Progenitor cell of endocrine pancreas (in vitro differentiated cells): ENCODE data around the gene NT5DC4. TPM values are rescaled to one million over a fixed set of nuclear protein-coding genes. Genes with fewer than 3 reads are reported as not detected.
A peak's percentile ranks its signal among the peaks of the same experiment; 100 is the strongest.

Experiments
- DNase-seq: peaks from one replicate; pipeline ENCODE4 v3.0.0; 2021; ENCODE audit warnings: low spot score; ENCODE audit not compliant: unreplicated experiment
- H3K27ac Mint-ChIP-seq: 2 replicates; pipeline ENCODE4 v1.8.0; 2021; ENCODE audit warnings: mild to moderate bottlenecking, moderate library complexity, mixed read lengths
- H3K27me3 Mint-ChIP-seq: 2 replicates; pipeline ENCODE4 v1.8.0; 2021; ENCODE audit warnings: mixed read lengths
- H3K36me3 Mint-ChIP-seq: 2 replicates; pipeline ENCODE4 v1.8.0; 2022; ENCODE audit warnings: mixed read lengths; ENCODE audit not compliant: insufficient read depth
- H3K4me1 Mint-ChIP-seq: 2 replicates; pipeline ENCODE4 v1.8.0; 2021; ENCODE audit warnings: low read depth, mixed read lengths
- H3K4me3 Mint-ChIP-seq: 2 replicates; pipeline ENCODE4 v1.8.0; 2021; ENCODE audit warnings: low read depth, mild to moderate bottlenecking, moderate library complexity, mixed read lengths
- H3K9me3 Mint-ChIP-seq: 2 replicates; pipeline ENCODE4 v1.8.0; 2021; ENCODE audit warnings: low read depth, mixed read lengths
- total RNA-seq: library from RNA; stranded (reverse); gene quantifications from 2 replicates; pipeline ENCODE4 v1.2.1, GENCODE V29; 2021
- TF ChIP-seq, protein P1 (sequence below): fragments of 200-600 bp; sonication (generic); IDR thresholded peaks from one replicate; pipeline ENCODE4 v1.5.0; 2021; ENCODE audit warnings: antibody characterized with exemption, mild to moderate bottlenecking; ENCODE audit not compliant: unreplicated experiment

The NT5DC4 gene
- total RNA-seq, 1 donor from 2014 or later: not detected

- no peak for DNase-seq
- peaks cover 8% of the 10 kb centered on the region for H3K36me3 Mint-ChIP-seq
- H3K4me3 Mint-ChIP-seq: no peak overlapping the region
- peaks cover 19% of the 10 kb centered on the region for H3K4me1 Mint-ChIP-seq
- H3K27ac Mint-ChIP-seq: no peak overlapping the region
- H3K9me3 Mint-ChIP-seq: no peaks in the 10 kb centered on the region
- TF ChIP-seq, protein P1, sequence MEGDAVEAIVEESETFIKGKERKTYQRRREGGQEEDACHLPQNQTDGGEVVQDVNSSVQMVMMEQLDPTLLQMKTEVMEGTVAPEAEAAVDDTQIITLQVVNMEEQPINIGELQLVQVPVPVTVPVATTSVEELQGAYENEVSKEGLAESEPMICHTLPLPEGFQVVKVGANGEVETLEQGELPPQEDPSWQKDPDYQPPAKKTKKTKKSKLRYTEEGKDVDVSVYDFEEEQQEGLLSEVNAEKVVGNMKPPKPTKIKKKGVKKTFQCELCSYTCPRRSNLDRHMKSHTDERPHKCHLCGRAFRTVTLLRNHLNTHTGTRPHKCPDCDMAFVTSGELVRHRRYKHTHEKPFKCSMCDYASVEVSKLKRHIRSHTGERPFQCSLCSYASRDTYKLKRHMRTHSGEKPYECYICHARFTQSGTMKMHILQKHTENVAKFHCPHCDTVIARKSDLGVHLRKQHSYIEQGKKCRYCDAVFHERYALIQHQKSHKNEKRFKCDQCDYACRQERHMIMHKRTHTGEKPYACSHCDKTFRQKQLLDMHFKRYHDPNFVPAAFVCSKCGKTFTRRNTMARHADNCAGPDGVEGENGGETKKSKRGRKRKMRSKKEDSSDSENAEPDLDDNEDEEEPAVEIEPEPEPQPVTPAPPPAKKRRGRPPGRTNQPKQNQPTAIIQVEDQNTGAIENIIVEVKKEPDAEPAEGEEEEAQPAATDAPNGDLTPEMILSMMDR: no peak
- H3K27me3 Mint-ChIP-seq: no peaks in the 10 kb centered on the region
Measured at GRCh38 chr2:112750560-112750843, 29.7 kb downstream of the NT5DC4 start.

- no peak for DNase-seq
- peak overlapping the region; percentile 16 for H3K27ac Mint-ChIP-seq
- H3K27me3 Mint-ChIP-seq: no peaks in the 10 kb centered on the region
- TF ChIP-seq, protein P1: no peak
- no peaks in the 10 kb centered on the region for H3K9me3 Mint-ChIP-seq
- H3K4me1 Mint-ChIP-seq: peaks cover 19% of the 10 kb centered on the region
- peaks cover 6% of the 10 kb centered on the region for H3K36me3 Mint-ChIP-seq
- no peak overlapping the region for H3K4me3 Mint-ChIP-seq
Measured at GRCh38 chr2:112751451-112752197, 30.8 kb downstream of the NT5DC4 start.

- Mint-ChIP-seq H3K4me1 (peaks cover 19% of the 10 kb centered on the region), H3K27me3 (no peaks in the 10 kb centered on the region), H3K4me3 (no peak overlapping the region), H3K9me3 (no peaks in the 10 kb centered on the region), H3K36me3 (peaks cover 6% of the 10 kb centered on the region), H3K27ac (no peak overlapping the region)
- no peak for DNase-seq
- TF ChIP-seq, protein P1: no peak
Measured at GRCh38 chr2:112752667-112753066, 31.8 kb downstream of the NT5DC4 start.

GRCh38 chr2:112754564-112754963, 33.7 kb downstream of the NT5DC4 start:
- H3K4me3 Mint-ChIP-seq: no peak overlapping the region
- no peak for DNase-seq
- H3K27me3 Mint-ChIP-seq: no peaks in the 10 kb centered on the region
- peaks cover 8% of the 10 kb centered on the region for H3K36me3 Mint-ChIP-seq
- H3K27ac Mint-ChIP-seq: no peak overlapping the region
- no peaks in the 10 kb centered on the region for H3K9me3 Mint-ChIP-seq
- TF ChIP-seq, protein P1: no peak
- H3K4me1 Mint-ChIP-seq: peaks cover 19% of the 10 kb centered on the region

DNA sequence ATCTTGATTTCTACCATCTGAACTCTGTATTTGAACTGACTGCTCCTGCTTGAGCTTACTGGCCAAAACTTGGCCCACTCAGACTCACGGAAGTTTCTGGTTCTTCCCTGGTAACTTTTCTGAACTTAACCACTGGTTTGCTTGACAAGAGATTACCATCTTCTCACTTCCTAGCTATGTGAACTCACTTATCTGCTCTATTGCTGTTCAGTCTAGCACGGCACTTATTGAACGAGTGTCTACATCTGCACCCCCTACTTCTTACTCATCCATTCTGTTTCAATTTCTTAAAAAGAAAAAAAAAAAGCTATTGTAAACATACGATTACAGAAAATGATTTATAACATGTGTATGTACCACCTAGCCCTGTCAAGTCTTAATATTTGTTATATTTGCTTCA, 34.6 kb downstream of the NT5DC4 start:
- TF ChIP-seq, protein P1: no peak
- peaks cover 8% of the 10 kb centered on the region for H3K36me3 Mint-ChIP-seq
- no peaks in the 10 kb centered on the region for H3K9me3 Mint-ChIP-seq
- no peak overlapping the region for H3K4me3 Mint-ChIP-seq
- H3K27me3 Mint-ChIP-seq: no peaks in the 10 kb centered on the region
- DNase-seq: no peak
- peaks cover 19% of the 10 kb centered on the region for H3K4me1 Mint-ChIP-seq
- H3K27ac Mint-ChIP-seq: no peak overlapping the region
